GM12878 (cell line): ENCODE results near the gene NDUFB7. TPM values are rescaled to one million over a fixed set of nuclear protein-coding genes. Genes with fewer than 3 reads are reported as not detected.

ENCODE experiments used
- BHLHE40 ChIP-seq, 2 experiments: fragments of 450-650 bp in 1 of 2; IDR thresholded peaks; 2 replicates each; pipeline ENCODE4 v1.6.1; 2011 to 2017; ENCODE audit warnings: low read depth in 2 of 2, borderline replicate concordance in 1 of 2, improper control_type of control experiment in 1 of 2, low read length in 1 of 2, mild to moderate bottlenecking in 1 of 2
- CEBPZ ChIP-seq: fragments of 150-350 bp; IDR thresholded peaks from 2 replicates; pipeline ENCODE4 v1.6.1; 2016; ENCODE audit warnings: low read depth, low read length
- CHD2 ChIP-seq: IDR thresholded peaks from 2 replicates; pipeline ENCODE4 v1.6.1; 2011; ENCODE audit warnings: low read depth, low read length, improper control_type of control experiment, borderline replicate concordance
- CREM ChIP-seq: IDR thresholded peaks from 2 replicates; pipeline ENCODE4 v1.6.1; 2014; ENCODE audit warnings: antibody characterized with exemption, low read depth
- GABPA ChIP-seq: IDR thresholded peaks from 2 replicates; pipeline ENCODE4 v1.6.1; 2014; ENCODE audit warnings: antibody characterized with exemption, low read depth, mild to moderate bottlenecking, inconsistent platforms
- GATAD2B ChIP-seq: fragments of 450-650 bp; conservative IDR thresholded peaks from 2 replicates; pipeline ENCODE4 v1.6.1; 2017; ENCODE audit warnings: low read depth, mild to moderate bottlenecking, moderate library complexity
- KLF5 ChIP-seq: fragments of 450-650 bp; IDR thresholded peaks from 2 replicates; pipeline ENCODE4 v1.6.1; 2014; ENCODE audit warnings: mild to moderate bottlenecking; ENCODE audit not compliant: partially characterized antibody
- MXI1 ChIP-seq: fragments of 150-350 bp; IDR thresholded peaks from 2 replicates; pipeline ENCODE4 v1.6.1; 2011; ENCODE audit warnings: low read depth, mild to moderate bottlenecking, inconsistent platforms, low read length, improper control_type of control experiment
- NFXL1 ChIP-seq: fragments of 450-650 bp; IDR thresholded peaks from 2 replicates; pipeline ENCODE4 v1.6.1; 2017; ENCODE audit warnings: antibody characterized with exemption, mild to moderate bottlenecking, borderline replicate concordance
- NFYB ChIP-seq: IDR thresholded peaks from 2 replicates; pipeline ENCODE4 v1.6.1; 2011; ENCODE audit warnings: low read depth, mild to moderate bottlenecking, low read length, improper control_type of control experiment, moderate library complexity; ENCODE audit not compliant: insufficient read depth
- POLR2A ChIP-seq: IDR thresholded peaks from 2 replicates; pipeline ENCODE4 v1.6.1; 2011; ENCODE audit warnings: low read depth, mild to moderate bottlenecking, low read length
- RELB ChIP-seq: fragments of 450-650 bp; IDR thresholded peaks from 2 replicates; pipeline ENCODE4 v1.6.1; 2017; ENCODE audit warnings: low read depth, mild to moderate bottlenecking, moderate library complexity
- SKIL ChIP-seq: fragments of 450-650 bp; IDR thresholded peaks from 2 replicates; pipeline ENCODE4 v1.6.1; 2017; ENCODE audit warnings: mild to moderate bottlenecking, low read depth, inconsistent platforms; ENCODE audit not compliant: poor library complexity, severe bottlenecking
- SMAD5 ChIP-seq: IDR thresholded peaks from 2 replicates; pipeline ENCODE4 v1.6.1; 2016; ENCODE audit warnings: antibody characterized with exemption, low read depth
- TAF1 ChIP-seq: IDR thresholded peaks from 2 replicates; pipeline ENCODE4 v1.6.1; 2011; ENCODE audit warnings: mild to moderate bottlenecking, low read depth, low read length, borderline replicate concordance
- TCF7 ChIP-seq: IDR thresholded peaks from 2 replicates; pipeline ENCODE4 v1.6.1; 2014; ENCODE audit warnings: antibody characterized with exemption, borderline replicate concordance
- USF1 ChIP-seq: IDR thresholded peaks from 2 replicates; pipeline ENCODE4 v1.6.1; 2011; ENCODE audit warnings: borderline replicate concordance, low read depth, mild to moderate bottlenecking, moderate library complexity, mixed read lengths, low read length; ENCODE audit not compliant: insufficient read depth; ENCODE audit errors: extremely low read length
- ZBTB4 ChIP-seq: fragments of 450-650 bp; formaldehyde crosslinking; IDR thresholded peaks from 2 replicates; pipeline ENCODE4 v1.4.0; 2022; ENCODE audit warnings: mild to moderate bottlenecking, moderate library complexity
- polyA plus RNA-seq, 11 experiments: library from polyadenylated mRNA; depleted of rRNA in 4 of 11; unstranded in 6 of 11; stranded (reverse) in 5 of 11; fragments of >200 nt; fragmentation: Nextera tagmentation in 4 of 11; fragmentation: Illumina TruSeq in 1 of 11; extraction: Ambion mirVana in 4 of 11; extraction: Trizol in 1 of 11; gene quantifications; 1 replicate in 1 of 11; 2 replicates in 10 of 11; pipeline versions ENCODE4 v1.2.1 to v1.2.3, GENCODE V29; 2011 to 2016; ENCODE audit warnings: inconsistent platforms in 2 of 11, missing spikeins in 2 of 11, low read depth in 1 of 11
- total RNA-seq, 4 experiments: library from RNA; depleted of rRNA in 3 of 4; stranded (reverse); fragments of >200 nt in 3 of 4; fragmentation: Illumina TruSeq in 1 of 4; extraction: Trizol in 1 of 4; gene quantifications; 2 replicates each; pipeline versions ENCODE4 v1.2.1 to v1.2.3, GENCODE V29; 2013 to 2021

NDUFB7 gene
- total and polyA plus RNA-seq, 10 of the 15 experiments (the other 5 are each of a cell fraction or from before 2014, with no cell fraction given): 14.6 to 480 (median 182) TPM

- TF ChIP-seq SKIL: no peak
- peak in 1 of 2 experiments; percentile 19; a peak in 2 of 4 replicates for TF ChIP-seq BHLHE40 (IDR thresholded peaks at IDR 0.05; ENCODE audit: borderline replicate concordance in 1 of 2, low read depth in 2 of 2, low read length in 1 of 2)
- peak; percentile 67 for TF ChIP-seq NFYB
- TF ChIP-seq CEBPZ: no peak
- TF ChIP-seq GATAD2B: peak; percentile 98
- TF ChIP-seq KLF5: no peak
- 0 out of 2 replicates have a peak, but pooled peaks have one; percentile 12 for TF ChIP-seq CREM
- 0 out of 2 replicates have a peak, but pooled peaks have one; percentile 5 for TF ChIP-seq RELB
- peak; percentile 66; the same call in 1 of the 2 replicates for TF ChIP-seq TAF1
- TF ChIP-seq USF1: no peak
- no peak for TF ChIP-seq ZBTB4 (CRISPR knock-in tag)
- TF ChIP-seq NFXL1: no peak
- TF ChIP-seq MXI1: peak; percentile 70
- TF ChIP-seq GABPA: no peak
- TF ChIP-seq TCF7: no peak
- TF ChIP-seq CHD2: no peak
- TF ChIP-seq SMAD5: peak; percentile 52; the same call in 1 of the 2 replicates
- TF ChIP-seq POLR2A: peak; percentile 92
Observed at GRCh38 chr19:14517840-14518505, 53.9 kb downstream of the NDUFB7 start, which contains the start of gene DNAJB1 (continued).
